Ascending aorta (tissue), 2 donors: ENCODE measurements around the gene PLXNA2. TPM values are rescaled to one million over a fixed set of nuclear protein-coding genes. Genes with fewer than 3 reads are reported as not detected.

ENCODE experiments used
- DNase-seq, 2 donors: peaks; one replicate each; pipeline ENCODE4 v3.0.0-alpha.2; 2019; ENCODE audit warnings: low spot score in 2 of 2
- H3K27ac ChIP-seq, 2 donors: fragments of 200-600 bp; sonication (generic); one replicate each; pipeline ENCODE4 v1.5.1; 2016 to 2017; ENCODE audit warnings: mild to moderate bottlenecking in 1 of 2
- H3K27me3 ChIP-seq: fragments of 200-600 bp; sonication (generic); one replicate; pipeline ENCODE4 v1.5.1; 2017
- H3K36me3 ChIP-seq, 2 donors: fragments of 200-600 bp; sonication (generic); one replicate each; pipeline ENCODE4 v1.5.1; 2016
- H3K4me1 ChIP-seq, 2 donors: fragments of 200-600 bp; sonication (generic); one replicate each; pipeline ENCODE4 v1.5.1; 2016 to 2017; ENCODE audit warnings: mild to moderate bottlenecking in 1 of 2
- H3K4me3 ChIP-seq, 2 donors: fragments of 200-600 bp; sonication (generic); one replicate each; pipeline ENCODE4 v1.5.1; 2016 to 2017; ENCODE audit warnings: mild to moderate bottlenecking in 1 of 2
- H3K9me3 ChIP-seq, 2 donors: fragments of 200-600 bp; sonication (generic); one replicate each; pipeline ENCODE4 v1.5.1; 2016
- intact Hi-C: fragments of 100-400 bp; cut with DNase I; formaldehyde crosslinking; loops from one replicate; pipeline ENCODE4 v1.15.1; 2023
- total RNA-seq: library from RNA; depleted of rRNA; stranded (reverse); fragments of >200 nt; gene quantifications from one replicate; pipeline ENCODE4 v1.1.0, GENCODE V29; 2016
- TF ChIP-seq, protein P1 (sequence below), 3 experiments: fragments of 200-600 bp in 2 of 3; fragments of 450-650 bp in 1 of 3; sonication (generic) in 2 of 3; IDR thresholded peaks; one replicate each; pipeline ENCODE4 v1.5.1; 2016 to 2019; ENCODE audit warnings: antibody characterized with exemption in 3 of 3, mild to moderate bottlenecking in 1 of 3, moderate library complexity in 1 of 3

The PLXNA2 gene
- total RNA-seq, 1 donor from 2014 or later = 33.0 TPM

DNA sequence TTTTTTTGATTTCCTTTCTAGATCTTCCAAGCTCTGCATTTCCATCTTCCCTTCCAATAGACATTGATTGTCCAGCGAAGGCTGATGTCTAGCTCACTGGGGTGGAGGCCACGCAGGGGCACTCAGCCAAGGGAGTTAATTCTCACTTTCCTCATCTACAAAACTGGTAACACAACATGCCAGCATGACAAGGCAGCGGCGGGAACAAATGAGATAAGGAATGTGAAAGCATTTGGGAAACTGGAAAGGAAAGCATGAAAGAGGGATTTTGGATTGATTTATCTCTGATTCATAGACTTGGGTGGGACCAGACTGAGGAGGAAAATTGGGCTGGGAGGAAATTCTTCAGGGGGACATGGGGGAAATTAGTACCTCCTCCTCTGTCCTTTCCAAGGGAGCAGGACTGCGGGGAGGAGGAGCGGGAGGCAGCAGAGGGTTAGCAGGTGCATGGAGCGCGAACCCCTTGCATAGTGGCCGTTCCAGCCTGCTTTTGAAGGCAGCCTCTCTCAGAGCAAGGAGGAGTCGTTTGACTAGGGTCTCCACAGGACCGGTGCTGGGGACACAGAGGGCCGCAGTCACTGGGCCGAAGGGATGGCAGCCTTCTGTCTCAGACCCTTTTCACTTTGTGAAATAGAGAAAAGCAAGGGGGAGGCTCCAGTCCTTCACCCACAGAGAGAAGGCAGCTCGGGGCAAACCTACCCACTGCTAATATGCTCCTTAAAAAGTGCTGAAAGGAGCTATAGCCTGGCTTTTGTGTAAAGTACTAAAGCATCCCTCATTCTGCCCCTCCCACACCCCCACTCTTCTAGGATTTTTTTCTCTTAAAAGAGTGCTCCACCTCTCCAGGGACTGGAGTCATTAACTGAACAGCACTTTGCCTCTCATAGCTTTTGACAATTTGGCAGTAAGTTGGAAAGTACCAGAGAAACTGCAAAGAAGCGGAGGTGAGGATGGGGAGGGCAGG lies 89.2 kb downstream of the PLXNA2 start:
- intact Hi-C loops = no loop called here
- Histone ChIP-seq H3K4me1 (peaks cover 7 to 14% of the 10 kb centered on the region in 2 donors), H3K36me3 (no peaks in the 10 kb centered on the region), H3K27ac (no peak overlapping the region), H3K4me3 (no peak overlapping the region), H3K27me3 (no peaks in the 10 kb centered on the region), H3K9me3 (no peaks in the 10 kb centered on the region)
- peak in 1 of 2 donors; percentile 75 for DNase-seq
- TF ChIP-seq, protein P1, sequence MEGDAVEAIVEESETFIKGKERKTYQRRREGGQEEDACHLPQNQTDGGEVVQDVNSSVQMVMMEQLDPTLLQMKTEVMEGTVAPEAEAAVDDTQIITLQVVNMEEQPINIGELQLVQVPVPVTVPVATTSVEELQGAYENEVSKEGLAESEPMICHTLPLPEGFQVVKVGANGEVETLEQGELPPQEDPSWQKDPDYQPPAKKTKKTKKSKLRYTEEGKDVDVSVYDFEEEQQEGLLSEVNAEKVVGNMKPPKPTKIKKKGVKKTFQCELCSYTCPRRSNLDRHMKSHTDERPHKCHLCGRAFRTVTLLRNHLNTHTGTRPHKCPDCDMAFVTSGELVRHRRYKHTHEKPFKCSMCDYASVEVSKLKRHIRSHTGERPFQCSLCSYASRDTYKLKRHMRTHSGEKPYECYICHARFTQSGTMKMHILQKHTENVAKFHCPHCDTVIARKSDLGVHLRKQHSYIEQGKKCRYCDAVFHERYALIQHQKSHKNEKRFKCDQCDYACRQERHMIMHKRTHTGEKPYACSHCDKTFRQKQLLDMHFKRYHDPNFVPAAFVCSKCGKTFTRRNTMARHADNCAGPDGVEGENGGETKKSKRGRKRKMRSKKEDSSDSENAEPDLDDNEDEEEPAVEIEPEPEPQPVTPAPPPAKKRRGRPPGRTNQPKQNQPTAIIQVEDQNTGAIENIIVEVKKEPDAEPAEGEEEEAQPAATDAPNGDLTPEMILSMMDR (IDR thresholded peaks at IDR 0.05) = no peak

DNA sequence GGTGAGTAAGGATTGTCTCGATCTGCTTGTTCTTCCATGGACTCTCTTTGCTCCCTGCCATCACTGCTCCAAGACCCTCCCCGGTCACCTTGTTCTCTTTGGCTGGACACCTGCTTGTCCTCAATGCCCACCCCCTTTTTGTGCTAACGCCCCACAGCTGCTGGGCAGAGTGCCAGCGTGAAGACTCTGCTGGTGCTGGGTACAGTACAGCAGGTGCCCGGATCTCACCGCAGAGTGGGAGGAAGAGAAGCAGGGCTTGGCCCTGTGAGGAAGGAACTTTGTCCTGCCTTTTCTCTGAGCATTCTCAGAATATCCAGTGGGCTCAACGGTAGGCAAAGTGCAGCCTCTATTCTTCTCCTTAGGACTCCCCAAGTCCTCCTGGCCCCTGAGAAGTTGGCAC lies 90.1 kb downstream of the PLXNA2 start:
- H3K27ac ChIP-seq = no peak overlapping the region
- intact Hi-C loops = no loop called here
- no peak overlapping the region for H3K4me3 ChIP-seq
- H3K4me1 ChIP-seq = peaks cover 3 to 11% of the 10 kb centered on the region in 2 donors
- no peak for DNase-seq
- TF ChIP-seq, protein P1 (IDR thresholded peaks at IDR 0.05) = no peak
- H3K27me3 ChIP-seq = no peaks in the 10 kb centered on the region
- H3K9me3 ChIP-seq = no peaks in the 10 kb centered on the region
- H3K36me3 ChIP-seq = no peaks in the 10 kb centered on the region

DNA sequence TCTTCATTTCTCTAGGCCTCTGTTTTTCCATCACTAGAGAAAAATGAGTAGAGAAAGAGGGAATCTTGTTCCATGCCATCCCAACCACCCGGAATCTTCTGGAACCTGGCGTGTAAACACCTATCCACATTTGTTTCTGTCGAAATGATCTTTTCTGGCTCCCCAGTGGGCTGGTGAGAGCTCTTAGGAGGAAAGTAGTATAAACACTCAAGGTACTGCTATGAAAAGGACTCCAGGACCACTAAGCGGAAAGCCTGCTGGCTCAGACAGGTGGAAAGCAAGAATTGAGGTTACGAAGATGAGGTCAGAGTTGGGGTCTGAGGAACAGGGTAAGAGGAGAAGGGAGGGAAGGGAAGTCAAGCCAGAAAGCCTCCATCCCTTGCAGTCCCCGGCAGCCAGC lies 90.8 kb downstream of the PLXNA2 start:
- DNase-seq = no peak
- TF ChIP-seq, protein P1 (IDR thresholded peaks at IDR 0.05) = no peak
- Histone ChIP-seq H3K27ac (no peak overlapping the region), H3K36me3 (no peaks in the 10 kb centered on the region), H3K4me1 (peaks cover 1 to 10% of the 10 kb centered on the region in 2 donors), H3K9me3 (no peaks in the 10 kb centered on the region), H3K4me3 (no peak overlapping the region), H3K27me3 (no peaks in the 10 kb centered on the region)
- intact Hi-C loops = no loop called here

DNA sequence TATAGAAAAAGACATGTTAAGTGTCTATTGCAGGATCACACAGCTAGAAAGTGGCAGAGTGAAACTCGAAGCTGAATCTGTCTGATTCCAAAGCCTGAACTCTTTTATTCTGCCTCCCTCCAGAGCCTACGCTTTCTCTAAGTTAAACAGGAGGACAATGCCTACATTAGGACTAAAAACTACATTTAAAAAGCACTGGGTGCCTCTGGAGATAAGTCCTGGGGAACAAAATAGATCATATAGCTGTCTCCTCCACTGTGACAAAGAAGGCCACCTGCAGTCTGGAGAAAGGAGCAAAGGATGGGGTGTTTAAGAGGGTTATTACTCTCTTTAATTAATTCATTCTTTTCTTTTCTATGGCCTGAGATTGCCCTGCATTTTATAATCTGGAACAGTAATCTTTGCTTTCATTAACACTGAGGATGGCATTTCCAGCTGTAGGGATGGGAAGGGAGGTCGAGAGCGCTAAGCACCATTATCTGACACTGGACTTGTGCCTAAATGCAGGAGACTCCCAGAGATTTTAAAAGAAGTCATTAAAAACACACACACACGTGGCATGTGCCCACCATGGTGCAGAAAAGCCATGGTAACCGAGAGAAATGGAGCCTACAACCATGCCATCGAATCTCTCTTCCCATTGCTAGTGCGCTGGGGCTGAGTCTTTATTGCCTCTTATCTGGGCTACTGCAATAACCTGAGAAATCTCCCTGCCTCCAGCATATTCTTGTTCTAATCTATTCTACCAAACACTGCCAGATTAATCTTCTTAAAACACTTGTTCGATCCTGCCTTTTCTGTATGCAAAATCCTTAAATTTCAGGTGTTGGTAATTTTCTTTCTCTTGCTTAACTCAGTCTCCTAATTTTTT lies 92.2 kb downstream of the PLXNA2 start:
- Histone ChIP-seq H3K4me3 (no peak overlapping the region), H3K9me3 (no peaks in the 10 kb centered on the region), H3K27ac (no peak overlapping the region), H3K4me1 (peaks cover 0 to 10% of the 10 kb centered on the region in 2 donors), H3K27me3 (no peaks in the 10 kb centered on the region), H3K36me3 (no peaks in the 10 kb centered on the region)
- TF ChIP-seq, protein P1 (IDR thresholded peaks at IDR 0.05) = no peak
- no peak for DNase-seq
- intact Hi-C loops = no loop called here

DNA sequence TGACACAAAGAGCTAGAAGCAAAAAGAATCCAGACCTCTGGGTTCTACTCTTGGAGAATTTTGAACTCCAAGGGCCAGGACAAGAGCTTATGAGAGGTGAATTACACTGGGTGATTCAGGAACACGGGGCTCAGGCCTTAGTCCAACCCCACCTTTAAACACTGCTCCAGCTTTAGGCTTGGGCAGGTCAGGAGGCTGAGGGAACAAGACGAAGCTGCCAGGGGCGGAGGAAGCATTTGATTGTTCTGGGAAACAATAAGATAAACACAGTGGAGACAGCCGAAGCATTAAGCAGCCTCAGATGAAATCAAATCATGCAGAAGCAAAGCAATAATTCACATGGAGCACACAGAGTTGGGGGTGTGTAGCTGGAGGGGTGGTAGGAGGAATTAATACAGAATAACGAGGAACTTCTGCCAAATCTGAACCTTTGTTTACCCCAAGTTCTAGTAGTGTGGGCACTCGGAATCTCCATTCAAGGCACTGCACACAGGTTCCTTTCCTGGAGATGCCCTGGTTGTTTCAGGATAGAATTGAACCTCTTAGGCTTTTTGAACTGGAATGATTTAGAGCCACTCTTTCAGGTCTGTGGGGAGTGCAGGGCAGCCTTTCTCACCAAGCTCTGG lies 93.2 kb downstream of the PLXNA2 start:
- no peak for DNase-seq

More for the DNA sequence above, 93.2 kb downstream of the PLXNA2 start:
- Histone ChIP-seq H3K27ac (no peak overlapping the region), H3K4me1 (peaks cover 0 to 10% of the 10 kb centered on the region in 2 donors), H3K27me3 (no peaks in the 10 kb centered on the region), H3K36me3 (no peaks in the 10 kb centered on the region), H3K9me3 (no peaks in the 10 kb centered on the region), H3K4me3 (no peak overlapping the region)
- TF ChIP-seq, protein P1 (IDR thresholded peaks at IDR 0.05) = no peak
- intact Hi-C loops = no loop called here
